GM21529 (cell line): Measurements from ENCODE around the gene CACNG5.

Source experiments
- ATAC-seq: cut with Tn5 transposase; IDR thresholded peaks from one replicate; pipeline ENCODE4 v1.9.1; 2021; ENCODE audit not compliant: unreplicated experiment

CACNG5 gene

GRCh38 chr17:66903781-66904180 is 68.9 kb downstream of the CACNG5 start:
- no peak for ATAC-seq

GRCh38 chr17:66904760-66905624 is 70.1 kb downstream of the CACNG5 start:
- no peak for ATAC-seq

DNA sequence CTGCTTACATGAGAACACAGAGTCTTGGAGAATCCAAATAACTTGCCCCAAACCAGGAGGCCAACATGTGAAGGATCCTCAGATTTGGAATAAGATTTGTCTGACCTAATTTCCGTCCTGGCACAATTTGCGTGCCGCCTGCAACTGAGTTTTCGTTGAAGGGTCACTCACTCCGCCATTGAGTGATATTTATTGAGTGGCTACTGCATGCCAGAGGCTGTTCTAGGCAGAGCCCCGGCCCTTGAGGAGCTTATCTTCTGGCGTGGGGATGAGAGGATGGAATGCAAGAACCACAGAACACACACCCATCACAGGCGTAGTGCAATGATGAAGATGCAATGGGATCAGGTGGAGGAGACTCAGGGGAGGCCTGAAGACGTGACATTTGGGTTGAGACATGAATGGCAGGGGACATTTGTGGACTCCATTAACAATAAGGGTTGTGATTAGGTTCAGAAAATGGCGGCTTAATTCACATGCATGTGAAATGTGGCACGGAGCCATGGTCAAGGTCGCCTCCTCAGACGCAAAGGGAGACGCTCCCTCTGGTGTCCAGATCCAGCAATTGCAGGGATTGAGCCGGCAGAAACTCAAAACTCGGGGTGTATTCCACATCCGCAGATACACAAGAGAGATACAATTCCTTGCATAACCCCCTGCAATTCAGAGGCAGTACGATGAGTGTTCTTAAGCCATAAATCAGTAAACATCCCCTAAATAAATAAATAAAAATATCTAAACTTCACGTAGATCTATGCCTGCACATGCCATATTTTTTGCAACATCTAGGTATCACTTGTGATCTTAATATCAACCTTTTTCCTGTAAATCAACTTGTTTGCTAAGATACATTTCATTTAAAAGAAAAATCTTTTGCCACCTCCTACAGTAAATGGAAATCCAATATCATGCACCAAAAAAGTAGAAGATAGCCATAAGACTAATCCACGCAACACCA is 71.7 kb downstream of the CACNG5 start:
- no peak for ATAC-seq

- ATAC-seq, result no peak
Observed at GRCh38 chr17:66909804-66910373, 75.0 kb downstream of the CACNG5 start.

DNA sequence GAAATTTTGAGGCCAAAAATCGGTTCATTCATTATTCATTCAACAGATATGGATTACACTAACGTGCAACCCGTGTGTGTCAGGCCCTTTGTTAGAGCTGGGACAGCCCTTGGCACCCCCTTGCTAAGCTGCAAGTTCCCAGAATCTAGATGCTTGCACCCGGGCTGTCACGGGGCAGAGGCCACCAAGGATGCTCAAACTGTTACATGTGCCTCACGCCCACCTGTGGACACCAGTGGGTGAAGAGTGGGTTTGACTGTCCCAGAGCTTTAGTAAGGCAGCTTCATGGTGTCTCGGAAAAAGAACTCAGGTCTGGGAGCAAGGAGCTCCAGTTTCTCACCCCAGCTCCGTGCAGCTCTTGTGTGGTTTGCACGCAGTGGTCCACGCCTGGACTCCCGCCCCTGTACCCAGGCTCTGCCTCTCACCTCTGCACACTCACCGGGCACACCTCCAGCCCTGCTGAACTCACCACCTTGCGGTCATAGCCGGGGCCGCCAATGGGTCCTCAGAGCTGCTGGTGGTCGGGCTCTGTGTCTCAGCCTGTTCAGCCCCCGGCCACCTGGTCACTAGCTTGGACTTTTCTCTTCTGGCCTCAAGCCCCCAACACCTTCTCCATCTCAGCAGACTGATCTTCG is 75.9 kb downstream of the CACNG5 start:
- no peak for ATAC-seq

- no peak for ATAC-seq
Observed at GRCh38 chr17:66915204-66915611, 80.3 kb downstream of the CACNG5 start.

DNA sequence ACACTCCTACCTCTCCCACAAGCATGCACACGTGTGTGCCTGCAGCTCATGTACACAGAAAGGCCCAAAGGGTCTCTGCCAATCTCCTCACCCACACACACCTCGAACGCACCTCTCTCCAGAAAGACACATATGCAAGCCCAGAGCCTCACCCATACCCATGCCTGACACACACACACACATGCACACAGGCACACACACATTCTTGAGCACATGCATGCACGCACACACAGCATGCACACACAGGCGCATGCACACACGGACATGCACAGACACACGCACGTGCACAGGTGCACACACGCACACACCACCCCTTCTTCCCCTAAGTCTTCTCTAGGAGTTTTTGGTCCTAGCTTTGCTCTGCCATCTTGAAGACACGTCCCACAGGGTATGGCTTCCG is 80.9 kb downstream of the CACNG5 start:
- ATAC-seq, result no peak

DNA sequence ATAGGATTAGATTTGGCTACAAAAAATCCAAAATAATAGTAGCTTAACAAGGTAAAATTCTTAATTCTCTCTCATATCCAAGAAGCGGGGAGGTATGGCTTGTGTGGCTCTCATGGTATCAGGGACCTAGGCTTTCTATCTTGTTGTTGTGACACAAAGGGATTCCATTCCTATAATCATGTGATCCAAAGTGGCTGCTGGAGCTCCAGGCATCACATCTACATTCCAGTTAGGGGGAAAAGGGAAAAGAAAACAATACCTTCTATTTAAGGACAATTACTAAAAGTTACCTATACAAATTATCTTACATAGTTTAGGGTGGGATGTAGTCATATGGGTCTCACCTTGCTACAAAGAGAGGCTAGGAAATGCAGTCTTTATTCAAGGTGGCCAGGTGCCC is 82.0 kb downstream of the CACNG5 start:
- no peak for ATAC-seq

GRCh38 chr17:66918896-66919295 is 84.0 kb downstream of the CACNG5 start:
- no peak for ATAC-seq

DNA sequence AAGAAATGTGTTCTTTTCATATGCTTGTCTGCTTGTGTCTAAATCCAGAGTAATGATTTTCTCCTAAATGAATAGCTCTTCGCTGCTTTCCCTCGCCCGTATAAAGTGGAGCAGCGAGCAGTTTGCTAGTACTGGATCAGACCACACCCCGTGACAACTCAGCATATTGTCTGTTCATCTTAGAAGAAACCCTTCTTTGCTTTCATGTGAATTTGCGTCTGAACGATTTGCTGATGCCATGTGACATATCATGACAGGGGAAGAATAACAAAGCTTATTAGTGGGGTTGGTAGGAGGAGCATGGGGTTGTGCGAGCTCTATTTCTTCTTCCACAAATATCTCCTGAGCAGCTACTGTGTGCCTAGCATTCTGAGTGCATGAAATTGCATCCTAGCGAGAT is 85.5 kb downstream of the CACNG5 start:
- no peak for ATAC-seq

DNA sequence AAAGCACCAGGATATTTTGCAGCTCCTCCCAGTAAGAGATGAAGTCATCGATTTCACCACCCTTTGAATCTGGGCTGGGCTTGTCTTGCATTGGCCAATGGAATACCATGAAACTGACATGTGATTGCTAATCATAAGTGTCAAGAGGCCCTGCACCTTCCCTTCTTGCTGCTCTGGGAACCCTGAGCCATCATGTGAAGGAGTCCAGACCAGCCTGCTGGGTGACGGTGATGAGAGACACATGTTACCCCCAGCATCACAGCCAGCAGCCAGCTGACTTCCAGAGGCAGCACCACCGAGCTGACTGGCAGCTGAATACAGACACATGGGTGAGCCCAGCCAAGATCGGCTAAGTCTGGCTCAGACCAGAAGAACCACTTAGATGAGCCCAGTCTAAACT is 86.0 kb downstream of the CACNG5 start:
- ATAC-seq, result no peak

DNA sequence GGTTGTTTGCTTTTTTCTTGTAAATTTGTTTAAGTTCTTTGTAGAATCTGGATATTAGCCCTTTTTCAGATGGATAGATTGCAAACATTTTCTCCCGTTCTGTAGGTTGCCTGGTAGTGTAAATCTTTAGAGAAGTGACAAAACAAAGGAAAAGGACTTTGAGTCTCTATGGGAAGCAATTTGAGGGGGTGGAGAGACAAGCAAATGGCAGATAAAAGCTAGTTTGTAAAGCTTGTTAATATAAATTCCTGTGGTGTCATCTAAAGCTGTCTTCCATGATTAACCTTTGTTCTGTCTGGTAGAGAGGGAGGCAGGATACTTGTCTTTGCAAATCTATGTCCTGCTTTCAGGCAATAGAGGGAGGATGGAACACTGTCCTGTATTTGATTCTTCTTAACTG is 89.0 kb downstream of the CACNG5 start:
- ATAC-seq, result no peak

DNA sequence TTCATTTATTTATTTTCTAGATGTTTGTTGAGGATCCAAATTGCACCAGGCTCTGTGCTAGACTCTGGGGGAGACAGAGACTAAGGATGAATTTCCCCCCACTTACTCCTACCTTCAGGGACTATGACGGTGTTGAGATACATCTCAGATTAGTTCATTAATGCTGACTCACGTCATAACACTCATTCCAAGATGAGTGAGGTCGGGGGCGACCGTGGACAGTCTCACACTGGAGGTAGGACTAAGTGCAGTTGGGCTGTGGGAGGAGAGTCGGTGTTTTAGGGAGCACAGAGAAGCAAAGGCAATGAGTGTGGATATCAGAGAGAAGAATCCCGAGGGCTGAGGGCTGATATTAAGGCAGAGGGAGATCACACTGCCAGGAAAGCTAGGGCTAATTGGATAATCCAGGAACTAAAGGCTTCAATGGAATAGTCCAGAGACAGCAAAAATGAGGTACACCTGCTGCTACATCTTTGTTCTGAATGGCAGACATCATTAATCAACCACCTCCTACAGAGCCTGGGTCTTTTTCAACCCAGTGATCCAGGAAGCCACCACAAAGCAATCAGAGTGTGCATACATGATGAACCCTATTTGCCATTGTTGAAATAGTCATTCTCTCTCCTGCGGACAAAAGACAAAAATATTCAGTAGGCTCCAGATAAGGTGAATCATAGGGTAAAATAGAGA is 91.0 kb downstream of the CACNG5 start:
- ATAC-seq, result no peak

DNA sequence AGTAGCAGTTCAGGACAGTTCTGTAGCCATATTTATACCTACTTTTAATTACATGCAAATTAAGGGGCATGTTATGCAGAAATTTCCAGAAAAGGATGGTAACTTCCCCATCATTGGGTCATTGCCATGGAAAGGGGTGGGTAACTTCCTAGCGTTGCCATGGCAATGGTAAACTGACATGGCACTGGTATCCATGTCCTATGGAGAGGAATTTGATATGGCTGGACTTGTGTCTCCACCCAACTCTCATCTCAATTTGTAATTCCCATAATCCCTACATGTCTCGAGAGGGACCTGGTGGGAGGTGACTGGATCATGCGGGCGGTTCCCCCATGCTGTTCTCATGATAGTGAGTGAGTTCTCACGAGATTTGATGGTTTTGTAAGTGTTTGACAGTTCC is 94.0 kb downstream of the CACNG5 start:
- no peak for ATAC-seq

DNA sequence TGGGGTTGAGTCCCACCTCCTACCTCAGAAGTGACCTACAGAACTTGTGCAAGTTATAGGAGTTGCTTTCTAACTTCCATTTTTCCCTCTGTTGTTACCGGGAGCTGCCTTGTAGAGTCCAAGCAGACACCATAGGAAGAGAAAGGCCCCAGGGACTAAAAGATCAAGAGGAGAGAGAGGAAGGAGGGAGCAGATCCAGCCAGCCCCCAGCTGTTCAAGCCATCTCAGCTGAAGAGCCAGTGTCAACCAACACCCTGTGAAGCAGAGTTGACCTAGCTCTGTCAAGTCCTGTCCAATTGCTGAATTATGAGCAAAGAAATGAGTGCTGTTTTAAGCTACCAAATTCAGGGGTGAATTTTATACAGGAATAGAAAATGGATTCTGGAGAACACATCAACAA is 94.7 kb downstream of the CACNG5 start:
- no peak for ATAC-seq

GRCh38 chr17:66930933-66931332 is 96.0 kb downstream of the CACNG5 start:
- ATAC-seq, result no peak

DNA sequence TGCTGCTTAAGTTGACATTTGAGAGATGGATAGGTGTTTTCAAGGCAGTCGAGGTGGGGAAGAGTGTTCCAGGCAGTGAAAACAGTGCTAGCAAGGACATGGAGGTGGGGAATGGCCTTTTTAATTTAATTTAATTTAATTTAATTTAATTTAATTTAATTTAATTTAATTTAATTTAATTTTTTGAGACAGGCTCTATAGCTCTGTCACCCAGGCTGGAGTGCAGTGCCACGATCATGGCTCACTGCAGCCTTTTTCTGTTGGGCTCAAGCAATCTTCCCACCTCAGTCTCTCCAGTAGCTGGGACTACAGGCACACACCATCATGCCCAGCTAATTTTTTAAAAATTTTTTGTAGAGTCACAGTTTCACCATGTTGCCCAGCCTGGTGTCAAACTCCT is 97.4 kb downstream of the CACNG5 start:
- no peak for ATAC-seq

GRCh38 chr17:66934040-66934439 is 99.1 kb downstream of the CACNG5 start:
- ATAC-seq, result no peak
